ENCODE results near the gene BPIFA3. TPM values are rescaled to one million over a fixed set of nuclear protein-coding genes. Genes with fewer than 3 reads are reported as not detected.

Gene BPIFA3
- total RNA-seq, 4 donors from 2014 or later = not detected

DNA sequence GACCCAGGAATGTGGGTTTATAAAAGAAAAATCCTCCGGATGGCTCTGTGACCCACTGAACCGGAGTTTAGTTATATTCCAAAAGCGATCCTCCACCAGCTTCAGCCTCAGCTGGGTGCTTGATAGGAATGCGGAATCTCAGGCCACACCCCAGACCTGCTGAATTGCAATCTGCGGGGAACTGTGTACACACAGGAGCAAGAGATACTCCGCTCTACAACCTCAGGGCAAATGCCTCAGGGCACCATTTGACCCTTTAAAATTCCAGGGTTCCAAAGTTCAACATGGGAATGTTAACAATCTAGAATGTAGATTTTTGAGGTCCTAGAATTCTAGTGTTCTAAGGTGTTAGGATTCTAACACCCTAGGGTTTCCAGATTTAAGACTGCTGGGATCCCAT lies 38.4 kb upstream of the BPIFA3 start:
- no peak for TF ChIP-seq CTCF (IDR thresholded peaks at IDR 0.05; ENCODE audit: low read depth)

GRCh38 chr20:33180169-33180568 lies 37.0 kb upstream of the BPIFA3 start:
- TF ChIP-seq CTCF (IDR thresholded peaks at IDR 0.05; ENCODE audit: low read depth) = no peak

DNA sequence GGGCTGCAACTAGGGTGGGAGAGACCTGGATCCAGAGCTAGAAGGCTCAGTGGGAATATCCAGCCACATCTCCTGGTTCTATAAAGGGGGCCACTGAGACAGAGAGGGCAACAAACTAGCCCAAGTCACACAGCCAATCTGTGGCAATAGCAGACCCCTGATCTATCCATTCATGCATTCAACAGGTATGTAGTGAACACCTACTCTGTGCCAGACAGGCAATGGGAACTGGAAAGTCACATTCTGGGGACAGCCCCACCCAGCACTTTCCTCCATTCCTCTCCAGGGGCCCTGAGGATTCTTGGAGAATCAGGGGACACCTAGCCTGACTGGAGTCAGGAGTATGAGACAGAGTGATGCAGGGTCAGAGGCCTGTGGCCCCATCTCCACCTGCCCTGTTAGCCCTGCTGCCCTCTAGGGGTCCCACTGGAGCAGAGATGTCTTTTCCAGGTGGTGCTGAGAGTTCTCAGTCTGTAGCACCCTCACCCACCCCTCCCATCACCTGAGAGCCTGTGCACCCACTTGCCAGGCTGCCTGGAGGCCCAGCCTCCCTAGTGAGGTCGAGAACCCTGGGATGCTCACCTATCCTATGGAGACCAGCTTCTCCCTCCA lies 35.6 kb upstream of the BPIFA3 start:
- no peak for TF ChIP-seq CTCF (IDR thresholded peaks at IDR 0.05; ENCODE audit: low read depth)

GRCh38 chr20:33183312-33183711 lies 33.8 kb upstream of the BPIFA3 start:
- TF ChIP-seq CTCF (IDR thresholded peaks at IDR 0.05; ENCODE audit: low read depth) = no peak

DNA sequence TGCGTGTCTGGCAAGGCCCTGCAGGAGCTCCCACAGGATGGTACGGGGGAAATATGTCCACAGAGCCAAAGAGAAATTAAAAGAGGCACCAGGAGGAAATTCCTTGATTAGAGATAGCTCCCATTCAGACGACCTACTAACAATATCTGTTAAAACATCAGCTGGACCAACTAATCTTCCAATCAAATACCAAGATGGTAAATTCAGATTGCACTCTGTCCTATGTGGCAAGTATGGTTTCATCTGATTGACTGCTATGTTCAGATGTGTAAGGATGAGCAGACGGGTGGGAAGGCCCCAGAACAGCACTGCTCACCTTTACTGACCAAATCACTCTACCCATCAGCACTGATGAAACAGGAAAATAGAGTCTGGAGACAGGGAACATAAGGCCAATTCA lies 29.7 kb upstream of the BPIFA3 start:
- TF ChIP-seq CTCF (IDR thresholded peaks at IDR 0.05; ENCODE audit: low read depth) = no peak

GRCh38 chr20:33188421-33188820 lies 28.7 kb upstream of the BPIFA3 start:
- no peak for TF ChIP-seq CTCF (IDR thresholded peaks at IDR 0.05; ENCODE audit: low read depth)

GRCh38 chr20:33191484-33191883 lies 25.7 kb upstream of the BPIFA3 start:
- no peak for TF ChIP-seq CTCF (IDR thresholded peaks at IDR 0.05; ENCODE audit: low read depth)

Data from subcutaneous adipose tissue (tissue), 4 donors.